Skin of body (tissue), 2 donors: ENCODE measurements around the gene TOMM20. TPM values are rescaled to one million over a fixed set of nuclear protein-coding genes. Genes with fewer than 3 reads are reported as not detected.
A peak's percentile ranks its signal among the peaks of the same experiment; 100 is the strongest.

Source experiments
- DNase-seq: peaks from one replicate; lab custom pipeline; 2025; lab: John Stamatoyannopoulos, UW
- total RNA-seq: library from RNA; depleted of rRNA; stranded (reverse); fragments of >200 nt; gene quantifications from one replicate; pipeline ENCODE4 v1.2.3, GENCODE V29; 2014

TOMM20 gene
- total RNA-seq, 1 donor from 2014 or later = 77.9 TPM

- no peak for DNase-seq
These were observed 5.5 kb upstream of the TOMM20 start for GRCh38 chr1:235134171-235134570.

- no peak for DNase-seq
These were observed 4.4 kb upstream of the TOMM20 start for GRCh38 chr1:235133086-235133485.

- DNase-seq = no peak
These were observed 3.3 kb upstream of the TOMM20 start for GRCh38 chr1:235131961-235132360.

DNA sequence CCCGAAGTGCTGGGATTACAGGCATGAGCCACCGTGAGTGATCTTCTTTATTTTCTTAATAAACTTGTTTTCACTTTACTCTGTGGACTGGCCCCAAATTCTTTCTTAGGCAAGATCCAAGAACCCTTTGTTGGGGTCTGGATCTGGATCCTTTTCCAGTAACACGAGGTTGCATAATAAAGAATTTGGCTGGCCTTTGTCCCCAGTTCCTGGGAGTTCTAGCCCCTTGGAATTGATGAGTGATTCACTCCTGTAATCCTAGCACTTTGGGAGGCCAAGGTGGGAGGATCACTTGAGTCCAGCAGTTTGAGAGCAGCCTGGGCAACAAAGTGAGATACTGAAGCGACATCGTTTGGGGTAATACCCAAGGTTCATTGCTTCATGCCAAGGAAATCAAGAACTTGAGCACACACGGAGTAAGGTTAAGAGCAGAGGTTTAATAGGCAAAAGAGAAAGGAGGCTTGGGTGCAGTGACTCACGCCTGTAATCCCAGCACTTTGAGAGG lies 2.2 kb upstream of the TOMM20 start:
- no peak for DNase-seq

- no peak for DNase-seq
These were observed 1.3 kb upstream of the TOMM20 start for GRCh38 chr1:235129774-235130570.

DNA sequence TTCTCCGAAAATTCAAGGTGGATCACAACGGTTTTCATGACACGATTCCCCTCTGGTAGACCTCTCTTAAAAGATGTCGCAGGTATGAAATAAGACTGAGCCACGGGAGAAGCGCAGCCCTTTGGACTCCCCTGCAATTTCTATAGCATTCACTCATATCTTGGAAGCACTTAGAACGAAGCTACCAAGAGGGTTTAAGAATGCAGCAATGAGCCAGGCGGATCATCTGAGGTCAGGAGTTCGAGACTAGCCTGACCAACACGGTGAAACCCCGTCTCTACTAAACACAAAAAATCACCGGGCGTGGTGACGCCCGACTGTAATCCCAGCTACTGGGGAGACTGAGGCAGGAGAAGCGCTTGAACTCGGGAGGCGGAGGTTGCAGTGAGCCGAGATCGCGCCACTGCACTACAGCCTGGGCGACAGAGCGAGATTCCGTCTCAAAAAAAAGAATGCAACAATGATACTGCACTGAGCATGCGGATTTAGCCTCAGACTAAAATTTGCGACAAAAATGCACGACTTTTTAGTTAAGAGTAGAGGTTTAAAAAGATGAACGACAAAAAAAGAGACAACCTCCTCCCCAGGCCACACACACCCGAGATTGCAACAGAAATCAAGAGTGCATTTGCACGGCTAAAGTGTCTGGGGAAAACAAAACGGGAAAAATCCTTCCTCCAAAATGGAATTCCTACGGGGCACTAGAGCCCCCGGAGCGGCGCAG lies 743 bp downstream of the TOMM20 start:
- DNase-seq = peak; percentile 27

GRCh38 chr1:235127203-235127602 lies 1.4 kb downstream of the TOMM20 start:
- no peak for DNase-seq

DNA sequence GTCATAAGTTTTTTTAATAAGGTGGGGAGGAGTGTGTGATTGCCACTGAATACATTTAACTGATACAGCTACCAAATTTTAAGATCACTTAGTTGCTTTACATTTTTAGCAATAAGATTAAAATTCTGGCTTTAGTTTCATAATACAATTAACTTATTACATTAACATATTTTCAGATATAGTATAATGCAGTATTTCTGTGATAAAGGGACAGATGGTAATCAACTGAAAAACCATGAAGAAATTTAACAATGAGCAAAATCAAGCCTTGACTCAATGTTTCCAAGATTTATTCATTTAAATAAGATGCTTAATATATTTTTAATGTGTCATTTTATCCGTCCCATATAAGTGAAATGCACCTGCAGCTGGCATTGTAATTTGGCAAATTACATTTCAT lies 4.0 kb downstream of the TOMM20 start:
- no peak for DNase-seq

GRCh38 chr1:235124111-235124510 lies 4.5 kb downstream of the TOMM20 start:
- no peak for DNase-seq

GRCh38 chr1:235122348-235122747 lies 6.3 kb downstream of the TOMM20 start:
- no peak for DNase-seq

DNA sequence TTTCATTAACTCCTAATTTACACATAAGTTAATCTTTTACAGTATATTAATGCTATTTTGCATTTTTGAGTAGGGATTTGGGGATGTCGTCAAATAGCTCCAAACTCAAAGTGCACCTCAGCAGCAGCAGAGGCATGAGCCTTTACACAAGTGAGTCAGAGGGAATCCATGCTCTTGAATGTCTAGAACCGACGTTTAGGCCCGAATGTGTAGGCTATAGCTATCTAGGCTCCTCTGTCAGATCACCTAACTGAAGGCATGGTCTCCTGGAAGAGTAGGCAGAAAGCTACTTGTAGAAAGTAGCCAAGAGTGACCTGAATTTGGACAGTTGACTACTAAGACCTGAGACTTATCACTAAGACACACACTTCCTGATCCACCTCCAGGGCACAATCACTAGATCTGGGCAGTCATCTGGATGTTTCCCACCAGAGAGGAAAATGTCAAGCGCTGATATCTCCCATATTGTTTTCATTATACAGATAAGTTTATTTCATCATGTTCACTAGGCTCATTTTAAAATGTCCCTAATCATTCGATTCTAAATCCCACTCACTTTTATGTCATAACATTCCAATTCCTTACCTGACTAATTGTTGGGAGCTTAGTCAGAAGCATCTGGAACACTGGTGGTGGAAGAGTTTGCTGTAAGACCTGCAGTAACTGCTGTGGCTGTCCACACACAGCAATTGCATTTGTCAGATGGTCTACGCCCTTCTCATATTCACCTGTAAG lies 15.3 kb downstream of the TOMM20 start:
- DNase-seq = no peak

DNA sequence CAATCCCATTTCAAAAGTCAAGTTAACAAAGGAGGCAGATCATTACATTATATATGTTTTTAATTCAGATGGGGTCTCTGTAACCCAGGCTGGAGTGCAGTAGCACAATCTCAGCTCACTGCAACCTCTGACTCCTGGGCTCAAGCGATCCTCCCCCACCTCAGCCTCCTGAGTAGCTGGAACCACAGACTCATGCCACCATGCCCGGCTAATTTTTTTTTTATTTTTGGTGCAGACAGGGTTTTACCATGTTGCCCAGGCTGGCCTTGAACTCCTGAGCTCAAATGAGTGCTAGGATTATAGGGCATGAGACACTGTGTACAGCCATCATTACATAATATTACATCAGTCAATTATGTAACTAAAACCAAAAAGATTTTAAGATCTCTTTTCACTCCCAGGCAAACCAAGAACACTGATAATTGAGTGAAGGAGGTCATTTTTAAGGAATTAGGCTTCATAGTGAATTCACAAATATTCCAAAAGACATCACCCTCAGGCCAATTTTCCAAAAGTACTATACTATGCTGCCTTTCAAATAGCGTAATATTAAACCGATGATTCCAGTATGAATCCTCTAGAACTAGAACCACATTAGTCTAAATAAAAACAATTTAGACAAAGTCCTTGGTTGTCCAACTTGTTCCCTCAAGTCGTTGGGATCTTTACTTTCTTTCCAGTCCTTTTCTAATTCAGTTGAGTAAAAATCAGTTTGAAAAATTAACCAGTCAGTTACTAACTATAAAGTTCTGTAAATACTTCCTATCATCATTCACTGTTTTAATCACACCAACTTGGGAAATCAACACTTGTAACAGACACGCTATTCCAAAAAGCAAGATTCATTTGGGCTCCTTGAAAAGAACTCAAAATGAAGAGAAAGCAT lies 16.1 kb downstream of the TOMM20 start:
- no peak for DNase-seq

GRCh38 chr1:235111107-235111506 lies 17.5 kb downstream of the TOMM20 start:
- no peak for DNase-seq

DNA sequence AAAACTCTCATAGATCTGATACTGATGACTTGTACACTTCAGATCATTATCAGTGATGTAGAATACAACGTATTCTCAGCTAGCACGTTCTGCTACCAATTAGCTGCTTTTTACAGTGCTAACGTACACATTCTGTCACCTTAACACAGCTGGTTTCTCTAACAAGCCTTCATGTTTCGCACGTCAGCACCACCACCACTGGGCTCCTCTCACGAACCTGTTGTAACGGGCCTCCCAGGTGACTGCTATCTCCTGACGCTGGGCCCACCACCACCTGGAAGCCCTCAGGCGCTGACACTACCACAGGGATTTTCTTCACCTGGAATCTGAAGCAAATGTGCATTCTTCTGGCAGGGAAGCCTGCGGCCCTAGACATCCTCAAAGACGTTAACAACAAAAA lies 19.8 kb downstream of the TOMM20 start:
- DNase-seq = no peak

DNA sequence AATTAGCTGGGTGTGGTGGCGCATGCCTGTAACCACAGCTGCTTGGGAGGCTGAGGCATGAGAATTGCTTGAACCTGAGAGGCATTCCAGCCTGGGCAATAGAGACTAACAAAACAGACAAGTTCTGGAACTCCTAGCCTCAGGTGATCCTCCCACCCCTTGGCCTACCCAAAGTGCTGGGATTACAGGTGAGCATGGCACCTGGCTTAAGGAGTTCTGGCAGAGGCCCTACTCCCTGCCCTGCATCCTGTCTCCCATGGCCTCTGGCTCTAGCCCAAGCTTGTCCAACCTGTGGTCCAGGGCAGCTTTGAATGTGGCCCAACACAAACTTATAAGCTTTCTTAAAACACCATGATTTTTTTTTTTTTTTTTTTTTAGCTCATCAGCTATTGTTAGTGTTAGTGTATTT lies 20.4 kb downstream of the TOMM20 start:
- no peak for DNase-seq

DNA sequence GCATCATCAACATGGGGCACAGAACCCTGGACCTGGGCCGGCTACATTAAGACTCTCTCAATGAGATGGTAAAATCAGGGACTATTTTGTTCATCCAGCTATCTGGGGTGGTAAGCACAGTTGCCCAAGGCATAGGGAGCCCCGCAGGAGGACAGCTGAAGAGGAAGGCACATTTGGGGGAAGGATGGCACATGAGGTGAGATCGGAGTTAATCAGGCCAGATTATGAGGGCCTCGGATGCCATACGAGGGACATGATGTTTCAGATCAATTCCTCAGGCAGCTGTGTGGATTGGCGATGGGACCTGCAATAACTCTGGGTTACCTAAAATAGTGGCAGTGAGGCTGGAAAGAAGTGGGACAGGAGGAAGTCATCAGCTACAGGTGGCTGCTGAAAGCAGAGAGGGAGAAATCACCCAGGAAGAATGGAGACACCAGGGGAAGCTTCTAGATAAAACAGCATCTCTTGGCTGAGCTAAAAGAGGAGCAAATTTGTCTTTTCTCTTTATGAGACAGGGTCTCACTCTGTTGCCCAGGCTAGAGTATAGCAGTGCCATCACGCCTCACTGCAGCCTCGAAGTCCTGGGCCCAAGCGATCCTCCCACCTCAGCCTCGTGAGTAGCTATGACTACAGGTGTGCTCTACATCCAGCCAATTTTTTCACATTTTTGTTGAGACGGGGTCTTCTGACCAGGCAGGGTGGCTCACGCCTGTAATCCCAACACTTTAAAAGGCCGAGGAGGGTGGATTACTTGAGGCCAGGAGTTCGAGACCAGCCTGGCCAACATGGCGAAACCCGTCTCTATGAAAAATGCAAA lies 21.1 kb downstream of the TOMM20 start:
- DNase-seq = no peak

DNA sequence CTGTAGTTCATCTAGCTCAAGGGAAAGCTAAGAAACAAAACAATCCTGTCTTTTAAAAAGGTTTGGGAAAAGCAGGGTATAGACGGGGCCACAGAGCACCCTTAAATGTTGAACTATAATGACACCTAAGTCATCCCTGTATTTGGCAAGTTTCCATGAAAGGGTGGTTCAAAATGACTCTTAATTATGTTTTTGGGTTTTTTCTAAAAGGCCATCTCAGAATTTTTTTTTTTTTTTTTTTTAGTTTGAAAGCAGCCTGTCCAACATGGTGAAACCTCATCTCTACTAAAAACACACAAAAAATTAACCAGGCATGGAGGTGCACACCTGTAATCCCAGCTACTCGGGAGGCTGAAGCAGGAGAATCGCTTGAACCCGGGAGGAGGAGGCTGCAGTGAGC lies 22.2 kb downstream of the TOMM20 start:
- DNase-seq = no peak

DNA sequence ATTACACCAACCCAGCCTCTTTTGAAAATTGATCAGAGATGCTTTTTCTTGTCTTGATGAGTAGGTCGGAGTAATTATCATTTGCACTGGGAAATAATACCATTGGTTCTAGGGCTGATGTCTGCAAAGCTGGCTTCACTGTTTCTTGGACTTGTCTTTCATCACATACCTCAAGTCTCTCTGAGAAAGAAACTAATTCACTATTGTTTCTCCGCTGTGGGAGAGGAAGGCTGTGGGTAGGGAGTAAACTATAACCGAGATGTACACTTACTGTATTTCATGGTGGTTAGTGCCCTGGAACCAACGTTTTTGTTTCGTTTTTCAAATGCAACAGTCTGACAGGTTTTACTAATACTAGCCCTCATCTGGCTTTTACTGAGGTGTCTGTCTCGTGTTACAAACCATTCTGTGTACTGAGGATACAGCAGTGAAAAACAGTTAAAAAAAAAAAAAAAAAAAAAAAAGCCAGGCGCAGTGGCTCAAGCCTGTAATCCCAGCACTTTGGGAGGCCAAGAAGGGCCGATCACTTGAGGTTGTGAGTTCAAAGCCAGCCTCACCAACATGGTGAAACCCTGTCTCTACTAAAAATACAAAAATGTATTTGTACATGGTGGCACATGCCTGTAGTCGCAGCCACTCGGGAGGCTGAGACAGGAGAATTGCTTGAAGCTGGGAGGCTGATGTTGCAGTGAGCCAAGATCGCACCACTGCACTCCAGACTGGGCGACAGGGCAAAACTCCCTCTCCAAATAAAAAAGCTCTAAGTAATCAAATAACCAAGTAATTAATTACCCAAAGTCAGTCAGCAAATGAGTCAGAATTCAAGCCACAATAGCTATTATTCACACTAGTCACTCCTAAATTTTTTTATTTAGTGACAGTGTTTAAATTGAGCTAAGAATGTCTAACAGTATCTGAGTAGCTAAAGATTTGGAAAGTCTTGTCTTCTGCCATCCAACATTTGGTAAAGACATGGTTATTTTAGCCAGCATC lies 23.3 kb downstream of the TOMM20 start:
- no peak for DNase-seq

DNA sequence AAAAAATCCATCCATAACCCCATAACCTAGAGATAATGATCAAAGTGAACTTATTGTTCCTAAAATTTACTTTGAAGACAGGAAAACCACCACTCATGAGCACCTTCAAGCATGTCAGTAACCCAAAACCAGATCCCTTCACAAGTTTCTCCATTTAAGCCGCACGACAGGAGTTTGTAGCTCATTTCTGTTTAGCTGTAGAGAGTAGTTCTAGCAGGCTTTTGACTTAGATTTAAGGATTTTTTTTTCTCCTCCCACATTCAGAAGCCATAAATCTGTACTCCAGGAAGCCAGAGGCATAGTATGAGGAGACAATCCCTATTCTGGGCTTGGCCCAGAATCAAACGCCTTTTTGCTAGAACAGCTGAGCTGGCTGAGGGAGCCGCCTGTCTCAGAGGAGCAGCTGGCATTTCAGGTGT lies 25.6 kb downstream of the TOMM20 start:
- no peak for DNase-seq
